HG03469 (cell line): ENCODE data around the gene CLEC11A.

Experiments used
- ATAC-seq: cut with Tn5 transposase; IDR thresholded peaks from one replicate; pipeline ENCODE4 v1.9.1; 2021; ENCODE audit warnings: mild to moderate bottlenecking, moderate library complexity, moderate number of reproducible peaks; ENCODE audit not compliant: unreplicated experiment

The CLEC11A gene

DNA sequence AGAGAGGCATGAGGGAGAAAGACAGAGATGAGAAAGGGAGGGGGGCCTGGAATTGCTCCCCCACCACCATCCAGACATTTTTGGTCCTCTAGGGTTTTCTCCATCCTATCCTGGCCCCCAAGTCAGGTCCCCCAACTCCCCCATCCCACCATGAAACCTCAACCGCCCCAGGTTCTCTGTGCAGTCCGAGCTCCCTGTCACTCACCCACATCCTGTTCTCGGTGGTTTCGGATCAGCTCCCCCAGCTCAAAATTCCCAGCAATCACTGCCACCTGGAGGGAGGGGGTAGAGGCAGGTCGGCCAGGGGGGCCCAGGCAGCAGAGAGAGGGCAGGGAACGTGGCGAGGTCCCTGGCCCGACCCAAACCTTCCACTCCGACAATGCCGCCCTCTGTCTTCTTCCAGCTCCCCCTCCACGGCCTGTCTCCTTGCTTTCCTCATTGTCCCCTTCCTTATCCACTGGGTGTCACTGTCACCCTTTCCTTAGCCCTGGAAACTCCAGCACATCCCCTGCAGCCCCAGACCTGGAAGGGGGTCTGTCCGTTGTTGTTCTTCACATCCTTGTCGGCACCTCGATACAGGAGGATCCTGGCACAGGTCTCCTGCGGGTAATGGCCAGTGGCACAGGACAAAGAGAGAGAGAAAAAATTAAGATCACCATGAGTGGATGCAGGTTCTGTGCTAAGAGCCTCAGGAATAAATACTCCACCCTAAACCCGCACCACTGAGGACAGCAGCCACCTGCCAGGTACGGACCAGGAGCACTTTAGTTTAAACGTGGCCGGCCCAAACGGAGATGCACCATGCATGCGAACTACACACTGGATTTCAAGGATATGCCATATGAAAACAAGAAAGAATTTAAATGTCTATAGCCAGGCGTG lies 19.0 kb upstream of the CLEC11A start:
- no peak for ATAC-seq

DNA sequence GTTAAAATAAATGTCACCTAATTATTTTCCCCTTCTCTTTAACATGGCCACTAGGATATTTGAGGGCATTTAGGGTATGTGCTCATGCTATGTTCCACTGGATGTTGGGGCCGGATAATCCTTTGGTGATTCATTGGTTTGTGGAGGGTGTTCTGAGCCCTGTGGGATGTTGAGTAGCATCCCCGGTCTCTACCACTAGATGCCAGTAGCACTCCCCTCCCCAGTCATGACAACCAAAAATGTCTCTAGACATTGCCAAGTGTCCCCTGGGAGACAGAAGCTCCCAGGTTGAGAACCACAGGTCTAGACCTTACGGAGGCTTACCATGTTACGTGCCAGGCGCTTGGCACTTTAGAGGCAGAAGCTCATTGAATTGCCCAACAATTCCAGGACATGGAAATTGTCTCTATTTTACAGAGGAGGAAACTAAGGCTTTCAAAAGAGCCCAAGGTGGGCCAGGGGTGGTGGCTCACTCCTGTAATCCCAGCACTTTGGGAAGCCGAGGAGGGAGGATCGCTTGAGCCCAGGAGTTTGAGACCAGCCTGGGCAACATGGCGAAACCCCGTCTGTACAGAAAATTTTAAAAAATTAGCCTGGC lies 17.6 kb upstream of the CLEC11A start:
- no peak for ATAC-seq

GRCh38 chr19:50706387-50706786 lies 16.8 kb upstream of the CLEC11A start:
- ATAC-seq: no peak

- no peak for ATAC-seq
Observed at GRCh38 chr19:50708179-50708879, 14.8 kb upstream of the CLEC11A start.

GRCh38 chr19:50710094-50710493 lies 13.1 kb upstream of the CLEC11A start:
- ATAC-seq: no peak

- ATAC-seq: no peak
Observed at GRCh38 chr19:50710612-50711011, 12.6 kb upstream of the CLEC11A start.

DNA sequence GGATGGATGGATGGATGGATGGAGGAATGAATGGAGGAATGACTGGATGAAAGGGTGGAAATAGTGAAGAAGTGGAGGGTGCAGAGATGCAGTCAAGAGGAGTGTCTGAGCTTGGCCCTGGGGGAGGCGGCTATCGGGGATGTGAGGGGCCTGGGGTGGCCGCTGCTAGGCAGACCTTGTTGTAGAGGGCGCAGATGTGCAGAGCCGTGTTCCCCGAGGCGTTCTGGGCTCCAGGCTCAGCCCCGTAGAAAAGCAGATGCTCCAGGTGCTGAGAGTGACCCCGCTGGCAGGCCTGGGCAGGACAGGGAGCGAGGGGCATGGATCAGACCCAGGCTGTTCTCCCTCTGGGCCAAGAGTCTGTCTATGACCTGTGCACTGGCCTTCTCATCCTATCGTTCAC lies 12.0 kb upstream of the CLEC11A start:
- ATAC-seq: no peak

DNA sequence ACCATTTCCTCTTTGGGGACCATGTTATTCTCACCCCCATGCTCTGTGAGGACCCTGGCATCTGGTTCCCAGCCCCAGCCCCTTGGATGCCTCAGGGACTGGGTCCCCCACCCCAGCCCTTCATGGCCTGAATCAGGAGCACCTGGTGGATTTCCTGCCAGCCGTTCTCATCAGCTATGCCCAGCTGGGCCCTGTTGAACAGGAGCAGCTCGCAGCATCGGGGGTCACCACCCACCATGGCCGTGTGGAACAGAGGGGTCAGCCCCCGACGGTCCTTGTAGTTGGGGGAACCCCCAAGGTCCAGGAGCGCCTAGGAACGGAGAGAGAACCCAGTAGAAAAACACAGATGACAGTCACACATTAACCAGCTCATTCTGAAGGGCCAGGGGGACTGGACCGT lies 11.4 kb upstream of the CLEC11A start:
- no peak for ATAC-seq

DNA sequence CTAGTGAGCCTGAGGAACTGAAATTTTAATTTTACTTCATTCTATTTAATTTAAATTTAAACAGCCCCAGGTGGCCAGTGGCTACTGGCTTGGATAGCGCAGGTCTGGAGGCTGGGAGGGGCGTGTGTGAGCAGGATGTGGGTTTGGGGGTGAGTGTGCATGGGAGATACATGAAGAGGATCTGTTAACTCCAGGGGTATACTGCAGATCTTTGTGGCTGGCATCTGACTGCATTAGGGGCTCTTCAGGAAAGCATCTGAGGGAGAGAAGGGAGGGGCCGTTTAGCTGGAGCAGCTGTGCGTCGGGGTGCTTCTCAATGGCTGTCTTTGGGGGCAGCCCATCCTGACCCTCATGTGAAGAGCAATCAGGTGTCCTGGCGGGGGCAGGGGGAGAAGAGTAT lies 10.3 kb upstream of the CLEC11A start:
- no peak for ATAC-seq

DNA sequence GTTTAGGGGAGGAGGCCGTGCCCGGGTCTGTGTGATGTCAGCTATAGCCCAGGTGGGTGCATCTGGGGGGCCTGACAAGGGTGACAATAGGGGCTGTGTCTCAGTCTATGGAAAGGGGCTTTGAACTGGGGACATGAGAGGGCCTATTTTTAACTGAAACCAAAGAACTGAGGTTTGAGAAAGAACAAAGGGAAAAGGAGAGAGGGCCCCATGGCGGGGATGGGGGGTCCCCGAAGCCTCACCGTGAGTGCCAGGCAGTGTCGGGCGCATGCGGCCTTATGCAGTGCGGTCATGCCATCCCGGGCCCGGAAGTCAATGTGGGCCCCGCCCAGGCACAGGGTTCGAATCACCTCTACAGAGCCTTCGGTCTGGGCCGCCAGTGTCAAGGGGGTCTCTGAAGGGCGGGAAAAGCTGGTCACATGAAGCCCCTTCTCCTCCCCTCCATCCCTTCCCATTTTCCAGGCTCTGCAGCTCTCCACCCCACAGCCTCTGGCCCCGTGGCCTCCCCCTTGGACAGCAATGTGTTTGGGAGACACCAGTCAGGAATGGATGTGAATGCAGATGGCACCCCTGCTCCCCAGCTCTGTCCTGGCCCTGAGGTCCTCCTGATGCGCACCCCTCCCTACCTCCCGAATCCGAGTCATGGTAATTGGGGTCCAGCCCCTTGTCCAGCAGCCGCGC lies 9.5 kb upstream of the CLEC11A start:
- ATAC-seq: no peak

- no peak for ATAC-seq
Observed at GRCh38 chr19:50716178-50717025, 6.8 kb upstream of the CLEC11A start.

DNA sequence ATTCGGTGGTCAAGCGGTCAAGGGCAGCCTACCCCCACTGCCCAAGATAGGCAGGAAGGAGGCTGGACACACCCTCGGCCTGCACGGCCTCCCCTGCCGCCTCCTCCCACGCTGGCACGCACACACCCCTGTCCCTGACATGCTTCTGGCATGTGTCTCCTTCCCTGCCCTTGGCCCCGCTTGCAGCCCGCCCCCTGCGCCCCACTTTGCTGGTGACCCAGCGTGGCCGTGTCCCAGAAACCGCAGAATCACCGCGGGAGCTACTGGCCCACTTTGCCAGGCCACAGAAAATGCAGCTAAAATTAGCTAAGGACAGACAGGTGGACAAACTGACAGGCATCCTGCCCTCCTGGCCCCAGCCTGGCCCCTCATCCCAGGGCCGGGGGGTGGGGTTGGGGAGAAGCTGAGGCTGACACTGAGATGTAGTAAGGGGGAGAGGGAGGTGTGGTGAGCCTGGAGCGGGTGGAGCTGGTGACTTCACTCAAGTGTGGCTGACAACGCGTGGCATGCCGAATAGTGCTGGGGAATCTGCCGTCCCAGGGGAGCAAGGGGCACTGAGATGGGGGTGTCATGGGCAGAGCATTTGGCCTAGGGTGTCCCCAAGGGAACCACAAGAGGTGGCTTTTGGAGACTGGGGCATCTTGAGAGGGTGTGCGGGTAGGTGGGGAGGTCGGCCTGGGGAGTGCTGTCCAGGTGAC lies 6.0 kb upstream of the CLEC11A start:
- ATAC-seq: no peak

- no peak for ATAC-seq
Observed at GRCh38 chr19:50717891-50718254, 5.3 kb upstream of the CLEC11A start.

- ATAC-seq: no peak
Observed at GRCh38 chr19:50718255-50719118, 4.7 kb upstream of the CLEC11A start.

GRCh38 chr19:50719119-50719435 lies 4.1 kb upstream of the CLEC11A start:
- ATAC-seq: no peak

- no peak for ATAC-seq
Observed at GRCh38 chr19:50719566-50719965, 3.6 kb upstream of the CLEC11A start, which contains the start of gene SHANK1. SHANK1 (minus strand) TSS chr19:50719802; CDS start chr19:50716919, 2,883 bp downstream.

GRCh38 chr19:50720181-50720920 lies 2.8 kb upstream of the CLEC11A start:
- ATAC-seq: no peak

DNA sequence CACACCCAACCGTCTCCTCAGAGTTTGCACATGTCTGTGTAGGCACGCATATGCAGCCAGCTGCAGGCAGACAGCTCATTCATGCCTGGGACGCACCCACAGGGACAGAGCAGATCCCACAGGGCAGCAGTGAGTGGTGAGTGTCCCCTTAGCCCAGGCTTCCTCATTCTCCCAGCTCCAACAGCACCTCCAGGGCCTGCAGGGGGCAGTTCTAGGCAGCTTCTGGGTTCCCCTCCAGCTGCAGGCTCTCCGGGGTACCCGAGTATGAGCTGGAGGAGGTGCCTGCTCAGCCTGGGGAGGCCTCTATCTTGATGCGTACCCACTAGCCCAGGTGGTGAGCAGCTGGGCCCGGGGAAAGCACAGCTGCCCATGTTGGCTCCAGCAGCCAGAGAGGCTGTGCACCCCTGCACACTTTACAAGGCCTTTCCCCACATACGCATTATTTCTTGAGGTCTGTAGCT lies 2.2 kb upstream of the CLEC11A start:
- ATAC-seq: no peak
